Activated T-helper 2 cell treated with anti-CD3 and anti-CD28 coated beads, Interferon-gamma antibody, Interleukin-2, Interleukin-4, amounts not matched to agents 10 μg/mL and 5 μg/mL and 100 μg/mL, durations not matched to agents 14 hours and 24 hours and 36 hours (primary cell): ENCODE results near the gene CHRNB2. TPM values are rescaled to one million over a fixed set of nuclear protein-coding genes. Genes with fewer than 3 reads are reported as not detected.
A peak's percentile ranks its signal among the peaks of the same experiment; 100 is the strongest.

Experiments used
- DNase-seq: peaks from one replicate; pipeline ENCODE4 v3.0.0; 2021; ENCODE audit warnings: low spot score
- H3K27ac Mint-ChIP-seq: one replicate; pipeline ENCODE4 v1.8.0; 2021; ENCODE audit warnings: mixed read lengths
- H3K27me3 Mint-ChIP-seq: one replicate; pipeline ENCODE4 v1.8.0; 2021; ENCODE audit warnings: low read depth, mixed read lengths
- H3K36me3 Mint-ChIP-seq: one replicate; pipeline ENCODE4 v1.8.0; 2021; ENCODE audit warnings: low read depth, mixed read lengths
- H3K4me1 Mint-ChIP-seq: one replicate; pipeline ENCODE4 v1.8.0; 2021; ENCODE audit warnings: low read depth, mixed read lengths
- H3K4me3 Mint-ChIP-seq: one replicate; pipeline ENCODE4 v1.8.0; 2021; ENCODE audit warnings: low read depth, mild to moderate bottlenecking, moderate library complexity, mixed read lengths
- H3K9me3 Mint-ChIP-seq: one replicate; pipeline ENCODE4 v1.8.0; 2021; ENCODE audit warnings: mixed read lengths
- intact Hi-C: fragments of 100-400 bp; cut with micrococcal nuclease; formaldehyde crosslinking; loops from one replicate; pipeline ENCODE4 v1.15.1; 2023
- total RNA-seq: library from RNA; stranded (reverse); gene quantifications from 2 replicates; pipeline ENCODE4 v1.2.3, GENCODE V29; 2022

The CHRNB2 gene
- total RNA-seq, 1 donor from 2014 or later, result not detected

GRCh38 chr1:154626456-154627256 is 59.1 kb downstream of the CHRNB2 start:
- peaks cover 45% of the 10 kb centered on the region for H3K4me1 Mint-ChIP-seq
- intact Hi-C loops, result loop anchor here (5.0 kb wide), 1 partner anchor 121 kb away; no protein-coding TSS in a partner anchor
- H3K36me3 Mint-ChIP-seq, result peaks cover 50% of the 10 kb centered on the region
- no peak for DNase-seq
- peak overlapping the region; percentile 99 for H3K4me3 Mint-ChIP-seq
- peaks cover 11% of the 10 kb centered on the region for H3K27me3 Mint-ChIP-seq
- peak overlapping the region; percentile 98 for H3K27ac Mint-ChIP-seq
- H3K9me3 Mint-ChIP-seq, result peaks cover 10% of the 10 kb centered on the region

- Mint-ChIP-seq H3K36me3 (peaks cover 44% of the 10 kb centered on the region), H3K9me3 (peaks cover 10% of the 10 kb centered on the region), H3K27me3 (peaks cover 17% of the 10 kb centered on the region), H3K27ac (peak overlapping the region; percentile 98), H3K4me3 (peak overlapping the region; percentile 99), H3K4me1 (peaks cover 37% of the 10 kb centered on the region)
- peak; percentile 86 for DNase-seq
- intact Hi-C loops, result loop anchor here (1.0 to 5.0 kb wide), 2 partner anchors 19 to 120 kb away; partner anchors contain the start of gene ADAR
Observed at GRCh38 chr1:154627257-154628120, 59.9 kb downstream of the CHRNB2 start.

GRCh38 chr1:154628121-154628405 is 60.5 kb downstream of the CHRNB2 start:
- peaks cover 39% of the 10 kb centered on the region for H3K36me3 Mint-ChIP-seq
- peaks cover 18% of the 10 kb centered on the region for H3K27me3 Mint-ChIP-seq
- H3K4me1 Mint-ChIP-seq, result peaks cover 31% of the 10 kb centered on the region
- peak overlapping the region; percentile 99 for H3K4me3 Mint-ChIP-seq
- no peak for DNase-seq
- peaks cover 10% of the 10 kb centered on the region for H3K9me3 Mint-ChIP-seq
- intact Hi-C loops, result loop anchor here (1.0 to 5.0 kb wide), 2 partner anchors 20 to 119 kb away; partner anchors contain the start of gene ADAR
- H3K27ac Mint-ChIP-seq, result peak overlapping the region; percentile 98

- H3K4me1 Mint-ChIP-seq, result peaks cover 29% of the 10 kb centered on the region
- H3K4me3 Mint-ChIP-seq, result no peak overlapping the region
- H3K9me3 Mint-ChIP-seq, result peaks cover 10% of the 10 kb centered on the region
- peaks cover 19% of the 10 kb centered on the region for H3K27me3 Mint-ChIP-seq
- H3K27ac Mint-ChIP-seq, result peak overlapping the region; percentile 66
- intact Hi-C loops, result loop anchor here (5.0 kb wide), 1 partner anchor 118 kb away; no protein-coding TSS in a partner anchor
- no peak for DNase-seq
- H3K36me3 Mint-ChIP-seq, result peaks cover 28% of the 10 kb centered on the region
Observed at GRCh38 chr1:154629061-154629674, 61.6 kb downstream of the CHRNB2 start.

Other genes starting within 250 kb of the CHRNB2 start
- not detected in 2 replicates for gene AQP10, start 246.7 kb upstream of the CHRNB2 start, total RNA-seq
- gene ATP8B2, start 242.3 kb upstream of the CHRNB2 start, total RNA-seq, result 44.0 and 47.0 TPM in 2 replicates
- 1.6 and 2.2 TPM in 2 replicates for gene IL6R, start 162.4 kb upstream of the CHRNB2 start, total RNA-seq
- not detected in 2 replicates for gene TDRD10, start 65.6 kb upstream of the CHRNB2 start, total RNA-seq
- 0.05 TPM in 1 of 2 replicates, not detected in the other for gene SHE, start 65.4 kb upstream of the CHRNB2 start, total RNA-seq
- 96.5 and 101 TPM in 2 replicates for gene UBE2Q1, start 9.1 kb upstream of the CHRNB2 start, total RNA-seq
- 267 and 282 TPM in 2 replicates for gene ADAR, start 40.4 kb downstream of the CHRNB2 start, total RNA-seq